Heart left ventricle (tissue), 16 donors: ENCODE measurements around the gene TJP2. TPM values are rescaled to one million over a fixed set of nuclear protein-coding genes. Genes with fewer than 3 reads are reported as not detected.
A peak's percentile ranks its signal among the peaks of the same experiment; 100 is the strongest.

Experiments used
- ATAC-seq, 4 donors: fragments of 200-7000 bp; cut with Tn5 transposase; one replicate each; pipeline ENCODE4 v1.9.1; 2020 to 2022; ENCODE audit warnings: moderate library complexity in 4 of 4, mild to moderate bottlenecking in 3 of 4, moderate number of reproducible peaks in 1 of 4
- DNase-seq, 5 donors: peaks; one replicate each; pipeline ENCODE4 v3.0.0-alpha.2; 2020
- H3K27ac ChIP-seq, 12 donors: fragments of 200-600 bp; sonication (generic) in 4 of 12; one replicate each; pipeline versions ENCODE4 v1.5.0 to v1.8.0; 2016 to 2022; ENCODE audit warnings: mild to moderate bottlenecking in 2 of 12
- H3K27me3 ChIP-seq, 9 donors: fragments of 200-600 bp; sonication (generic) in 2 of 9; one replicate each; pipeline versions ENCODE4 v1.5.1 to v1.8.0; 2016 to 2022; ENCODE audit warnings: mild to moderate bottlenecking in 3 of 9
- H3K36me3 ChIP-seq, 9 donors: fragments of 200-600 bp; sonication (generic) in 2 of 9; one replicate each; pipeline versions ENCODE4 v1.5.0 to v1.8.0; 2018 to 2022; ENCODE audit warnings: mild to moderate bottlenecking in 2 of 9
- H3K4me1 ChIP-seq, 12 donors: fragments of 200-600 bp; sonication (generic) in 4 of 12; one replicate each; pipeline versions ENCODE4 v1.5.0 to v1.8.0; 2016 to 2022; ENCODE audit warnings: mild to moderate bottlenecking in 3 of 12
- H3K4me3 ChIP-seq, 12 donors: fragments of 200-600 bp; sonication (generic) in 4 of 12; one replicate each; pipeline versions ENCODE4 v1.5.0 to v1.8.0; 2017 to 2022; ENCODE audit warnings: mild to moderate bottlenecking in 9 of 12, moderate library complexity in 4 of 12
- H3K9me3 ChIP-seq, 12 donors: fragments of 200-600 bp; sonication (generic) in 4 of 12; one replicate each; pipeline versions ENCODE4 v1.5.0 to v1.8.0; 2016 to 2022; ENCODE audit warnings: mild to moderate bottlenecking in 1 of 12
- CTCF ChIP-seq, 12 donors: fragments of 200-600 bp; sonication (generic) in 4 of 12; IDR thresholded peaks; one replicate each; pipeline versions ENCODE4 v1.5.0 to v1.8.0; 2018 to 2022; ENCODE audit warnings: antibody characterized with exemption in 12 of 12, mild to moderate bottlenecking in 5 of 12
- POLR2A ChIP-seq, 2 donors: fragments of 450-650 bp; IDR thresholded peaks; one replicate each; pipeline ENCODE4 v1.6.1; 2017; ENCODE audit warnings: antibody characterized with exemption in 2 of 2, mild to moderate bottlenecking in 2 of 2, moderate library complexity in 2 of 2
- WGBS, 4 donors: extraction: QIAGEN DNeasy Blood & Tissue Kit in 2 of 4; methylation state at CpG; one replicate each; pipeline versions ENCODE4 v1.1.5 to v1.1.7; 2013 to 2018; 5-methylcytosine and 5-hydroxymethylcytosine counted together
- intact Hi-C, 10 donors: fragments of 100-400 bp; cut with DNase I; formaldehyde crosslinking; loops; one replicate each; pipeline versions ENCODE4 v1.11.1 to v1.14.2; 2022
- polyA plus RNA-seq, 2 donors: library from polyadenylated mRNA; stranded (reverse); fragments of 200-250 nt; gene quantifications; one replicate each; pipeline ENCODE4 v1.2.3, GENCODE V29; 2013
- total RNA-seq, 9 donors: library from RNA; depleted of rRNA in 2 of 9; stranded (reverse); fragments of >200 nt in 2 of 9; fragmentation: NEBNext Ultra II Directional in 3 of 9; extraction: Animal tissue kit (Norgen Biotek cat#: 25700) in 3 of 9; gene quantifications; one replicate each; pipeline versions ENCODE4 v1.1.0 to v1.2.4, GENCODE V29; 2016 to 2023
- donor health status: ischemic (EF 13 %, LVEDD 7.1; RV severe dilation, severe dysfunction).
- donor health status: healthy with polysubstance abuse.
- donor health status: DM: no; HTN: yes; CAD: no.
- donor health status: DM: no; HTN: no; CAD: no.
- donor health status: ischemic (EF 25% LVEDD 6.9; RV normal size, moderate dysfunction).
- donor health status: ischemic (EF 25% LVEDD 5.7; RV mildly dilated, moderate dysfunction).
- donor health status: healthy.
- donor health status: DM: yes; HTN: yes; CAD: no.
- donor health status: ischemic (EF 35%, LVEDD 5.7; RV mildly dilated, moderate dysfunction).
- donor health status: nonischemic (EF 11% LVEDD 7.7; RV severe dilation, severe dysfunction).
- donor health status: DM: yes; HTN: yes; CAD: no.
- donor health status: PGD.
- donor health status: ischemic (EF 29% LVEDD 5.4; RV normal size, mild dysfunction).
- donor health status: nonischemic (EF 23%, LVEDD 6.1; RV moderate dilation, normal function).

Gene TJP2
- total and polyA plus RNA-seq, 11 donors, result 29.1 to 139 (median 87.5) TPM

- no peak for ATAC-seq
- Histone ChIP-seq H3K36me3 (peaks cover 0 to 98% (median 81%) of the 10 kb centered on the region in 9 donors), H3K4me1 (peaks cover 0 to 12% (median 0%) of the 10 kb centered on the region in 12 donors), H3K4me3 (no peak overlapping the region), H3K27ac (no peak overlapping the region), H3K9me3 (no peaks in the 10 kb centered on the region), H3K27me3 (no peaks in the 10 kb centered on the region)
- TF ChIP-seq CTCF (IDR thresholded peaks at IDR 0.05) (no peak), POLR2A (IDR thresholded peaks at IDR 0.05) (no peak)
- intact Hi-C loops, result loop anchor here in 1 of 10 donors (10.0 kb wide), 1 partner anchor 87 kb away; the partner anchor contains the start of gene ENTREP1
- DNase-seq, result no peak
- 87 to 96% (median 93%) methylated on average over 4 of the region's 4 CpGs for WGBS, 4 donors
Observed at GRCh38 chr9:69237702-69238295, 63.7 kb downstream of the TJP2 start.

GRCh38 chr9:69243116-69243515, 69.0 kb downstream of the TJP2 start:
- H3K27me3 ChIP-seq, result no peaks in the 10 kb centered on the region
- peaks cover 0 to 4% (median 0%) of the 10 kb centered on the region in 12 donors for H3K4me1 ChIP-seq
- intact Hi-C loops, result loop anchor here in 1 of 10 donors (10.0 kb wide), 1 partner anchor 82 kb away; the partner anchor contains the start of gene ENTREP1
- DNase-seq, result no peak
- TF ChIP-seq CTCF (IDR thresholded peaks at IDR 0.05) (no peak), POLR2A (IDR thresholded peaks at IDR 0.05) (no peak)
- WGBS, 4 donors, result 83 to 93% (median 92%) methylated on average over 2 of the region's 2 CpGs
- no peaks in the 10 kb centered on the region for H3K9me3 ChIP-seq
- no peak overlapping the region for H3K27ac ChIP-seq
- ATAC-seq, result no peak
- H3K36me3 ChIP-seq, result peaks cover 4 to 97% (median 77%) of the 10 kb centered on the region in 9 donors
- H3K4me3 ChIP-seq, result no peak overlapping the region

GRCh38 chr9:69246629-69247028, 72.6 kb downstream of the TJP2 start:
- 92 to 100% (median 96%) methylated on average over 2 of the region's 2 CpGs for WGBS, 4 donors
- H3K27me3 ChIP-seq, result no peaks in the 10 kb centered on the region
- no peak overlapping the region for H3K4me3 ChIP-seq
- peaks cover 4 to 97% (median 73%) of the 10 kb centered on the region in 9 donors for H3K36me3 ChIP-seq
- intact Hi-C loops, result loop anchor here in 1 of 10 donors (10.0 kb wide), 1 partner anchor 78 kb away; the partner anchor contains the start of gene ENTREP1
- DNase-seq (no peak), ATAC-seq (no peak)
- TF ChIP-seq CTCF (IDR thresholded peaks at IDR 0.05) (no peak), POLR2A (IDR thresholded peaks at IDR 0.05) (no peak)
- no peak overlapping the region for H3K27ac ChIP-seq
- H3K4me1 ChIP-seq, result peaks cover 0 to 6% (median under 1%) of the 10 kb centered on the region in 12 donors
- no peaks in the 10 kb centered on the region for H3K9me3 ChIP-seq

- Histone ChIP-seq H3K9me3 (no peaks in the 10 kb centered on the region), H3K27ac (no peak overlapping the region), H3K4me3 (no peak overlapping the region), H3K27me3 (no peaks in the 10 kb centered on the region), H3K36me3 (peaks cover 4 to 97% (median 71%) of the 10 kb centered on the region in 9 donors), H3K4me1 (peaks cover 0 to 14% (median 7%) of the 10 kb centered on the region in 12 donors)
- peak in 2 of 4 donors; percentile 3 to 28 for ATAC-seq
- intact Hi-C loops, result loop anchor here in 1 of 10 donors (10.0 kb wide), 1 partner anchor 77 kb away; the partner anchor contains the start of gene ENTREP1
- no peak for TF ChIP-seq POLR2A (IDR thresholded peaks at IDR 0.05)
- TF ChIP-seq CTCF (IDR thresholded peaks at IDR 0.05), result no peak
- no peak for DNase-seq
- 83 to 98% (median 94%) methylated on average over 15 to 22 of the region's 22 CpGs for WGBS, 4 donors
Observed at GRCh38 chr9:69248005-69248404, 73.9 kb downstream of the TJP2 start.
